IgD-negative memory B cell (primary cell): Measurements from ENCODE around the gene HYAL1. TPM values are rescaled to one million over a fixed set of nuclear protein-coding genes. Genes with fewer than 3 reads are reported as not detected.
"Not testable (repeated sequence)": the region's sequence is repeated elsewhere in the genome, so short reads cannot be mapped to it uniquely, and the experiment has no call there.

ENCODE experiments used
- H3K27ac Mint-ChIP-seq, 3 donors: one replicate each; pipeline ENCODE4 v1.8.0; 2020 to 2022; ENCODE audit warnings: mild to moderate bottlenecking in 3 of 3, mixed read lengths in 3 of 3, moderate library complexity in 1 of 3
- H3K27me3 Mint-ChIP-seq: one replicate; pipeline ENCODE4 v1.8.0; 2021; ENCODE audit warnings: mixed read lengths
- H3K36me3 Mint-ChIP-seq: one replicate; pipeline ENCODE4 v1.8.0; 2020; ENCODE audit warnings: mild to moderate bottlenecking, mixed read lengths
- H3K4me1 Mint-ChIP-seq, 3 donors: one replicate each; pipeline ENCODE4 v1.8.0; 2020 to 2022; ENCODE audit warnings: mixed read lengths in 3 of 3, mild to moderate bottlenecking in 1 of 3
- H3K4me3 Mint-ChIP-seq, 4 donors: one replicate each; pipeline ENCODE4 v1.8.0; 2020 to 2022; ENCODE audit warnings: mild to moderate bottlenecking in 4 of 4, mixed read lengths in 4 of 4, moderate library complexity in 3 of 4
- H3K9me3 Mint-ChIP-seq, 3 donors: one replicate each; pipeline ENCODE4 v1.8.0; 2020 to 2021; ENCODE audit warnings: mixed read lengths in 3 of 3, mild to moderate bottlenecking in 1 of 3
- polyA plus RNA-seq: library from polyadenylated mRNA; unstranded; fragments of 300-500 nt; fragmentation: Illumina TruSeq; gene quantifications from one replicate; pipeline ENCODE4 v1.2.3, GENCODE V29; 2021

HYAL1 gene
- polyA plus RNA-seq, 1 donor from 2014 or later, result 0.14 TPM

DNA sequence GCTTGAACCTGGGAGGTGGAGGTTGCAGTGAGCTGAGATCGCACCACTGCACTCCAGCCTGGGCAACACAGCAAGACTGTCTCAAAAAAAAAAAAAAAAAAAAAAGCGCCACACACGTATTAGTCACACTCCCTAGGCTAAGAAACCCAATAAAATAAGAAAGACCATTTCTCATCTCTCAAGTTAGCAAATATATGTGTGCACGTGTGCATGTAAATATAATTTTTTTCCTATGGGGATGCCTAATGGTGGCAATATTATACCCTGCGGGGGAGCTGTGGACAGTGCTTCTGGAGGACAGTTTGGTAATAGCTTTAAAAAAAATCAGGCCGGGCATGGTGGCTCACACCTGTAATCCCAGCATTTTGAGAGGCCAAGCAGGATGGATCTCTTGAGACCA is 19.3 kb downstream of the HYAL1 start:
- not testable (repeated sequence) for H3K27me3 Mint-ChIP-seq, H3K4me1 Mint-ChIP-seq, H3K9me3 Mint-ChIP-seq, H3K36me3 Mint-ChIP-seq, H3K4me3 Mint-ChIP-seq
- H3K27ac Mint-ChIP-seq, result peak overlapping the region in 1 of 3 donors; percentile 16

DNA sequence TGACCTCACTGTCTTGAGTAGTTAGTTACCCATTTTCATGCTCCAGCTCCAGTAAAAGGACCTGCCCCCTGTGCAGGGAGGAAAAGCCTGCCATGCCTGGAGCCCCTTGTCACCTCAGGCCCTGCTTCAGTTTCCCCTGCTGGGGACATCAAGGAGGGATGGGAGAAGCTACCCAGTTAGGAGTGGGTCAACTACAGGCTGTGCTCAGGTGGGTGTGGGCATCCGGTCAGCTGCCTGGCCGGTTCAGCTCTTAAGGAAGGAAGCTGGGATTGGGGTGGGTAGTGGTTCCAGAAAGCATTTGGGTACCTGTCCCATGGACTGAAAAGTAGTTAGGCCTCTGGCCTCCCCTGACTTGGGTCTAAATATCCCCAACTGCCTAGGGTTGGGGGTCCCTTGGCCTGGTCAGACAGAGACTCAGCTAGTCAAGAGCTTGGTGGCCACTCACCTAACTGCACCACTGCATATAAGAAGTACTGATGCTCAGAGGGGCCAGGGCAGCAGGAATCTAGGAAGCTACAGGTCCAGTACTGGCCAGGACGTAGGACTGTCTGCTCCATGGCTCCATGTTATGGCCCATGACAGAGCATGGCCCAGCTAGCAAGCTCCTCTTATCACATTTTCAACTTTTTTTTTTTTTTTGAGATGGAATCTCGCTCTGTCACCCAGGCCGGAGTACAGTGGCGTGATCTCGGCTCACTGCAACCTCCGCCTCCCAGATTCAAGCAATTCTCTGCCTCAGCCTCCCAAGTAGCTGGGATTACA is 23.9 kb downstream of the HYAL1 start:
- no peaks in the 10 kb centered on the region for H3K36me3 Mint-ChIP-seq
- peaks cover 1 to 7% (median 4%) of the 10 kb centered on the region in 3 donors for H3K4me1 Mint-ChIP-seq
- no peak overlapping the region for H3K27ac Mint-ChIP-seq
- H3K27me3 Mint-ChIP-seq, result peaks cover 20% of the 10 kb centered on the region
- H3K9me3 Mint-ChIP-seq, result no peaks in the 10 kb centered on the region
- H3K4me3 Mint-ChIP-seq, result no peak overlapping the region

DNA sequence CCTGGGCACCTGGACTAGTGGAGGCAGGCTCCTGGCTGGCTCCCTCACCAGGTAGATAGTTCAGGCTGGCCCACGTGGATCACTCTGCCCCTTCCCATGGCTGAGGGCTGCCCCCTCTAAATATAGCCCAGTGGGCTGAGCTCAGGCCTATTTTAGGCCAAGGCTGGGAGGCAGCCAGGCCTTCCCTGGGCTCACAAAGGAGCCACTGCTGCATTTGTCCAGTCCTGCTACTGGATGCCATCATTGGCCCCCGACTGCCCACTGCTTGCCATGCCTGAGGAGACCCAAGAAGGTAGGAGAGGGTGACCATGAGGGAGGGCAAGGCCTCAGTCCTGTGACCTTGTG is 24.5 kb downstream of the HYAL1 start, which contains the start of gene LSMEM2:
LSMEM2 (plus strand) TSS at position 208 of the 345 bp plus-strand sequence; CDS start at position 235, 27 bp downstream.
- H3K36me3 Mint-ChIP-seq, result no peaks in the 10 kb centered on the region
- H3K9me3 Mint-ChIP-seq, result no peaks in the 10 kb centered on the region
- H3K4me3 Mint-ChIP-seq, result no peak within 1 kb of the TSS
- peaks cover 25% of the 10 kb centered on the region for H3K27me3 Mint-ChIP-seq
- H3K27ac Mint-ChIP-seq, result peak within 1 kb of the TSS in 2 of 3 donors; percentile 58 to 78
- peaks cover 6 to 11% (median 8%) of the 10 kb centered on the region in 3 donors for H3K4me1 Mint-ChIP-seq

DNA sequence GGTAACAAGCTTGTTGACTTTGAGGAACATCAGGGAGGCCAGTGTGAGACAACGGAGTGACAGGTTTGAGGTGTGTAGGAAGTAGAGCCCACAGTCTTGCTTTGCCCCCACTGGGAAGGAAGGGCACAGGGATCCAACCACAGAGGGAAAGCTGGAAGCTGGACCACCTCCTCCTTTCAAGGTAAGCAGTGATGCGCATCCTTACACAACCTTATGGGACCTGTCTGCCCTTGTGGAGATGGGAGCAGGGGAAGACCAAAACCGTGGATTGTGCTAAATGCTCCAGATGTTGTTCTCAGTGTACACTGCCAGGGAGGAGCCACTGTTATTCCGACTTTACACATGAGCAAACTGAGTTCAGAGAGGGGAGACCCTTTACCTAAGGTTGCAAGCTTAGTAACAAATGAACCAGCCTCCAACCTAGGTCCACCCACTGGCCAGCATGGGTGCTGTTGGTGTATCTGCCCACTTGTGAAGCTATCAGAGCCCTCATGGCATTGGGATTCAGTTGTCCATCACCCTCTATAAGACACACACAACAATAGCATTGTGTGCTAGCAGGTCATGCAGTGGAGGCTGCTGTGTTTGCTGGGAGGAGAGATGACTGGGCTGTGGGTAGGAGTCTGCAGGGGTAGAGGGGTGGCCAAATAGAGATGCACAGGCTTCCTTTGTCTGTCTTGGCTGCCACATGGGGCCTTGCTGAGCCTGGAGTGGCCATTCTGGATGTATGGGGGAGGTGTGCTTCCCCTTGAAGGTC is 25.1 kb downstream of the HYAL1 start:
- H3K36me3 Mint-ChIP-seq, result no peaks in the 10 kb centered on the region
- no peak overlapping the region for H3K4me3 Mint-ChIP-seq
- peaks cover 6 to 11% (median 9%) of the 10 kb centered on the region in 3 donors for H3K4me1 Mint-ChIP-seq
- no peaks in the 10 kb centered on the region for H3K9me3 Mint-ChIP-seq
- H3K27ac Mint-ChIP-seq, result peak overlapping the region in 2 of 3 donors; percentile 58 to 78
- peaks cover 27% of the 10 kb centered on the region for H3K27me3 Mint-ChIP-seq

DNA sequence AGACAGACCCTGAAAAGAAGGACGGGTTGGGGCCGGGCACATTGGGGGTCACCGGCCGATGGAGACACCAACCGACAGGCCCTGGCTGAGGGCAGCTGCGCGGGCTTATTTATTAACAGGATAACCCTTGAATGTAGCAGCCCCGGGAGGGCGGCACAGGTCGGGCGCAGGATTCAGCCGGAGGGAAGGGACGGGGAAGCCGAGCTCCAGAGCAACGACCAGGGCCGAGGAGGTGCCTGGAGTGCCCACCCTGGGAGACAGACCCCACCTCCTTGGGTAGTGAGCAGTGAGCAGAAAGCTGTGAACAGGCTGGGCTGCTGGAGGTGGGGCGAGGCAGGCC is 26.6 kb downstream of the HYAL1 start:
- Mint-ChIP-seq H3K27ac (no peak overlapping the region), H3K4me1 (peaks cover 12 to 19% (median 16%) of the 10 kb centered on the region in 3 donors), H3K27me3 (peaks cover 31% of the 10 kb centered on the region), H3K36me3 (no peaks in the 10 kb centered on the region), H3K4me3 (no peak overlapping the region), H3K9me3 (no peaks in the 10 kb centered on the region)

DNA sequence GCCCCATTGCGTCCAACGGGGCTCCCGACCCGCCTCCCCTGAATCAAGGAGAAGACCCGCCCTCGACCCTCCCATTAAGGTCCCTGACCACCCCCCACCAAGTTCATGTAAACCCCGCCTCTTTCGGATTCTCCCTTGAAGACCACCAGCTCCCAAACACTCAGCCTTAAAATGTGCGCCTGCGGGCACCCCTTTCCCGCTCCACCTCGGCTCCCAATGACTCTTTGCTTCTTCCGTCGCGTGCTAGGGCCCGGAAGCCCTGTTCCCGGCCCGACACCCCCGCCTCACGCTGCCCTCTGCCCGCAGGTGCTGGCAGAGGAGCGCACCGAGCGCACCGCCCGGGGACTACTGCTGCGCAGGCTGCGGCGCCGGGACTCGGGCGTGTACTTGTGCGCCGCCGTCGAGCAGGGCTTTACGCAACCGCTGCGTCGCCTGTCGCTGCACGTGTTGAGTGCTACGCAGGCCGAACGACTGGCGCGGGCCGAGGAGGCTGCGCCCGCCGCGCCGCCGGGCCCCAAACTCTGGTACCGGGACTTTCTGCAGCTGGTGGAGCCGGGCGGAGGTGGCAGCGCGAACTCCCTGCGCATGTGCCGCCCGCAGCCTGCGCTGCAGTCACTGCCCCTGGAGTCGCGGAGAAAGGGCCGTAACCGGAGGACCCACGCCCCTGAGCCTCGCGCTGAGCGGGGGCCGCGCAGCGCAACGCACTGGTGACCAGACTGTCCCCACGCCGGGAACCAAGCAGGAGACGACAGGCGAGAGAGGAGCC is 27.2 kb downstream of the HYAL1 start:
- H3K27ac Mint-ChIP-seq, result peak overlapping the region in 1 of 3 donors; percentile 23

DNA sequence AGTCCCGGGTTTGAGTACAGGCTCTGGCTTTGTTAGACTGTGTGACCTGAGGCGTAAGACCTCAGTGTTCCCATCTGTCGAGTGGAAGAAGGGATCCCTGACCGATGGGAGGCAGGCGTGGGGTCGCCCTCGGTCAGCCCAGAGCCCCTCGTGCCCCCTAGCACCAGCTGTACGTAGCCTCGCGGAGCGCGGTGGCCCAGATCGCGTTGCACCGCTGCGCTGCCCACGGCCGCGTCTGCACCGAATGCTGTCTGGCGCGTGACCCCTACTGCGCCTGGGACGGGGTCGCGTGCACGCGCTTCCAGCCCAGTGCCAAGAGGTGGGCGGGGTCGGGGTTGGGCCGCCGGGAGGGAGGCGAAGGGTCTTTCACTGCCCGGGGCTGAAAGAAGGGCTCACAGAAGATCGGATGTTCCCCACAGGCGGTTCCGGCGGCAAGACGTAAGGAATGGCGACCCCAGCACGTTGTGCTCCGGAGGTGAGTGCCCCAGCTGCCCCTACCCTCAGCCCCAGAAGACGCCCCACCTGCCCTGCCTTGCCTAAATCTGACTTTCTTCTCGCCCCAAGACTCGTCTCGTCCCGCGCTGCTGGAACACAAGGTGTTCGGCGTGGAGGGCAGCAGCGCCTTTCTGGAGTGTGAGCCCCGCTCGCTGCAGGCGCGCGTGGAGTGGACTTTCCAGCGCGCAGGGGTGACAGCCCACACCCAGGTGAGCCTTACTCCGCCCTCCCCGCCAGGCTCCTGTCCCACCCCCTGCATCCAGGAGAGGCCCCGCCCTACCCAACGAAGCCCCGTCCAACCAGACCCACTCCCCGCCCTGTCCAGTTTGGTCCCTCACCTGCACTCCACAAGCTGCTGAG is 28.0 kb downstream of the HYAL1 start:
- Mint-ChIP-seq H3K27me3 (peaks cover 31% of the 10 kb centered on the region), H3K4me3 (peak overlapping the region in 1 of 4 donors; percentile 23), H3K36me3 (no peaks in the 10 kb centered on the region), H3K4me1 (peaks cover 12 to 19% (median 16%) of the 10 kb centered on the region in 3 donors), H3K9me3 (no peaks in the 10 kb centered on the region), H3K27ac (peak overlapping the region in 1 of 3 donors; percentile 16)

More for the DNA sequence above, 27.2 kb downstream of the HYAL1 start:
- Mint-ChIP-seq H3K36me3 (no peaks in the 10 kb centered on the region), H3K4me1 (peaks cover 12 to 19% (median 16%) of the 10 kb centered on the region in 3 donors), H3K27me3 (peaks cover 31% of the 10 kb centered on the region), H3K9me3 (no peaks in the 10 kb centered on the region), H3K4me3 (peak overlapping the region in 2 of 4 donors; percentile 24 to 57)

DNA sequence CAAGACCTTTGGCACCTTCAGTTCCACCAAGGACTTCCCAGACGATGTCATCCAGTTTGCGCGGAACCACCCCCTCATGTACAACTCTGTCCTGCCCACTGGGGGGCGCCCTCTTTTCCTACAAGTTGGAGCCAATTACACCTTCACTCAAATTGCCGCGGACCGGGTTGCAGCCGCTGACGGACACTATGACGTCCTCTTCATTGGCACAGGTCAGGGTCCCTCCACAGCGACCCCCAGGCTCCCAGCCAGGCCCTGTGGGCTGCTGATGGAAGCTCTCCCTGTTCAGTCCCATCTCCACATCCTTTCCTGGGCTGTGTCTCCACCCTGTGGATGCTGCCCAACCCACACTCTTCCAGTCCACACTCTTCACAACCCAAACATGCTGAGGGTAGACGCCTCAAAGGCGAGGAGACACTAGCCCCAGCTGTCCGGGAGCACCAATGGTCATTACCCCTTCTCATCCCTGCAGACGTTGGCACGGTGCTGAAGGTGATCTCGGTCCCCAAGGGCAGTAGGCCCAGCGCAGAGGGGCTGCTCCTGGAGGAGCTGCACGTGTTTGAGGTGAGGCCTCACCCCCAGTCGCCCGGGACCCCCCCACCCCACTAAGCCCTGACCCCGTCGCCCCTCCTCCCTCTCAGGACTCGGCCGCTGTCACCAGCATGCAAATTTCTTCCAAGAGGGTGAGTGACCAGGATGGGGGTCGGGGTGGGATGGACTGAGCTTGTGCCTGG is 28.8 kb downstream of the HYAL1 start:
- Mint-ChIP-seq H3K4me1 (peaks cover 12 to 19% (median 16%) of the 10 kb centered on the region in 3 donors), H3K4me3 (peak overlapping the region; percentile 47 to 82 (median 63)), H3K36me3 (no peaks in the 10 kb centered on the region), H3K27ac (peak overlapping the region; percentile 16 to 92 (median 69)), H3K9me3 (no peaks in the 10 kb centered on the region), H3K27me3 (peaks cover 31% of the 10 kb centered on the region)

DNA sequence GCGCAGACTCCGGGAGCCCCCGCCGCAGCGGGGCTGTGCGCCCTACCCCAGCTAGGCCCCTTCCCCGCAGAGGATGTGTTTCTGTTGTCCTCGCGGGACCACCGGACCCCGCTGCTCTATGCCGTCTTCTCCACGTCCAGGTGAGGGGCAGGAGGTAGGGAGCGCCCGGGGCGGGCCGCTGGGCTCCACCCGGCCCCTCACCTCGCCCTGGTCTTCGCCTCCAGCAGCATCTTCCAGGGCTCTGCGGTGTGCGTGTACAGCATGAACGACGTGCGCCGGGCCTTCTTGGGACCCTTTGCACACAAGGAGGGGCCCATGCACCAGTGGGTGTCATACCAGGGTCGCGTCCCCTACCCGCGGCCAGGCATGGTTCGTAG is 29.7 kb downstream of the HYAL1 start:
- H3K4me3 Mint-ChIP-seq, result no peak overlapping the region
- H3K9me3 Mint-ChIP-seq, result no peaks in the 10 kb centered on the region
- peaks cover 31% of the 10 kb centered on the region for H3K27me3 Mint-ChIP-seq
- H3K36me3 Mint-ChIP-seq, result no peaks in the 10 kb centered on the region
- peaks cover 12 to 19% (median 16%) of the 10 kb centered on the region in 3 donors for H3K4me1 Mint-ChIP-seq
- peak overlapping the region in 2 of 3 donors; percentile 69 to 92 for H3K27ac Mint-ChIP-seq

DNA sequence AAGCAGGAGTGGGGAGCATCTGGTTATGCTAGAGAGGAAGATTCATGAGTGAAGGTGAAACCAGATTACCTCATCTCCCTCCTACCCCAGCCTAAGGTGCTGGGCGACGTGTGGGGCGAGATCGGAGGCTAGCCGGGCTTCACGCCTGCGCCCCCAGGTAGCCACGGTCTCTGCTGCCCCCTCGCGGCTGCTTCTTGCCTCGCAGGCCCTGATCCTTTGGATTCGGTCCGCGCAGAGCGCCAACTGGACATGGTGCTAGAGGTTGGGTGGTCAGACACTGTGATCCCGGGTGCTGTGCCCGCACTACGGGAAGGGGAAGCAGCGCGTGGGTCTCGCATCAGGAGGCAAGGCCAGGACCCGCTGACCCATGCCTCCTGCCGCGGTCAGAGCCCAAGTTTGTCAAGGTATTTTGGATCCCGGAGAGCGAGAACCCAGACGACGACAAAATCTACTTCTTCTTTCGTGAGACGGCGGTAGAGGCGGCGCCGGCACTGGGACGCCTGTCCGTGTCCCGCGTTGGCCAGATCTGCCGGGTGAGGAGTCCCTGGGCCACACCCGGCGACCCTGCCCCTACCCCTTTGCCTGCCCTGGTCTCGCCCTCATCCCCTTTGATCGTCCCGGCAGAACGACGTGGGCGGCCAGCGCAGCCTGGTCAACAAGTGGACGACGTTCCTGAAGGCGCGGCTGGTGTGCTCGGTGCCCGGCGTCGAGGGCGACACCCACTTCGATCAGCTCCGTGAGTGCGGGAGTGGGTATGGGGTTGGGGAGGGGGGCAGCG is 30.3 kb downstream of the HYAL1 start:
- H3K4me1 Mint-ChIP-seq, result peaks cover 12 to 19% (median 16%) of the 10 kb centered on the region in 3 donors
- peak overlapping the region; percentile 50 to 95 (median 78) for H3K4me3 Mint-ChIP-seq
- peaks cover 31% of the 10 kb centered on the region for H3K27me3 Mint-ChIP-seq
- H3K27ac Mint-ChIP-seq, result peak overlapping the region in 2 of 3 donors; percentile 88 to 96
- no peaks in the 10 kb centered on the region for H3K9me3 Mint-ChIP-seq
- H3K36me3 Mint-ChIP-seq, result no peaks in the 10 kb centered on the region

DNA sequence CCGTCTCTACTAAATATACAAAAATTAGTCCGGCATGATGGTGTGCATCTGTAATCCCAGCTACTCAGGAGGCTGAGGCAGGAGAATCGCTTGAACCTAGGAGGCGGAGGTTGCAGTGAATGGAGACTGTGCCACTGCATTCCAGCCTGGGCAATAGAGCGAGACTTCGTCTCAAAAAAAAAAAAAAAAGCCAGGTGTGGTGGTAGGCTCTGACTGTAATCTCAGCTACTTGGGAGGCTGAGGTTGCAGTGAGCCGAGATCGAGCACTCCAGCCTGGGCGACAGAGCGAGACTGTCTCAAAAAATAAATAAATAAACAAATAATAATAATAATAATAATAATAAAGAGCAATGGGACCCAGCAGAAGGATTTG is 30.9 kb downstream of the HYAL1 start:
- Mint-ChIP-seq H3K4me3 (peak overlapping the region in 1 of 4 donors; percentile 50), H3K27ac (peak overlapping the region in 2 of 3 donors; percentile 88 to 96), H3K4me1 (peaks cover 12 to 19% (median 16%) of the 10 kb centered on the region in 3 donors), H3K27me3 (peaks cover 29% of the 10 kb centered on the region)
- H3K36me3 Mint-ChIP-seq, H3K9me3 Mint-ChIP-seq: not testable (repeated sequence)

DNA sequence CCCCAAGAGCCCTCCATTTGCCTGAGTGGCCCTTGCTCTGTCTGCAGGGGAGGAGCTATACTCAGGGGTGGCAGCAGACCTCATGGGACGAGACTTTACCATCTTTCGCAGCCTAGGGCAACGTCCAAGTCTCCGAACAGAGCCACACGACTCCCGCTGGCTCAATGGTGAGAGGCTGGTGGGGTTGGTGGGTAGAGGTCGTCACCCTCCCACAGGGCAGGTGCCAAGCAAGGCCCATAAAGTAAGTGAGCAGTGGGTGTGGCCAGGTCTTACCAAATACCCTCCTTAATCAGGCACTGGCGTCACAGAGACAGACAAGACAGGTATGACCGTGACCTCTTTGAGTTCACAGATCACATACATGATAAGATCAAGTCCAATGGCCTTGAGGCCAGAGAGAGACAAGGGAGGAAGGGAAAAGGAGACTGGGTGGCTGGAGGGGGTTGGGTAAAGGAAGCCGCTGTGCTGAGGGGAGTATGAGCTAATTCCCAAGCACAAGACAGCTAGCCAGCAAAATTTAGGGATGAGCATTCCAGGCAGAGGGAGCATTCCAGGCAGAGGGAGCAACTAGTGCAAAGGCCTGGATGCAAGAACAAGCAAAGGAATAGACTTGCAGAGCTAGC is 31.9 kb downstream of the HYAL1 start:
- H3K27ac Mint-ChIP-seq, result peak overlapping the region in 1 of 3 donors; percentile 13
- peaks cover 27% of the 10 kb centered on the region for H3K27me3 Mint-ChIP-seq
- no peaks in the 10 kb centered on the region for H3K9me3 Mint-ChIP-seq

More for the DNA sequence above, 31.9 kb downstream of the HYAL1 start:
- peak overlapping the region in 2 of 4 donors; percentile 18 to 21 for H3K4me3 Mint-ChIP-seq
- H3K4me1 Mint-ChIP-seq, result peaks cover 12 to 19% (median 16%) of the 10 kb centered on the region in 3 donors
- H3K36me3 Mint-ChIP-seq, result no peaks in the 10 kb centered on the region
